Endodermal cell (in vitro differentiated cells): ENCODE data around the gene RALGAPA2. TPM values are rescaled to one million over a fixed set of nuclear protein-coding genes. Genes with fewer than 3 reads are reported as not detected.

ENCODE experiments used
- DNase-seq: peaks from one replicate; pipeline ENCODE4 v3.0.0-alpha.2; 2017
- H3K27ac ChIP-seq: 2 replicates; pipeline ENCODE4 v1.5.1; 2013; ENCODE audit warnings: mild to moderate bottlenecking, low read depth, low read length, moderate library complexity
- H3K27me3 ChIP-seq: 2 replicates; pipeline ENCODE4 v1.6.1; 2013; ENCODE audit warnings: mild to moderate bottlenecking, low read length, moderate library complexity; ENCODE audit not compliant: insufficient read depth, control insufficient read depth, poor library complexity, severe bottlenecking
- H3K36me3 ChIP-seq: 2 replicates; pipeline ENCODE4 v1.7.0; 2013; ENCODE audit warnings: mild to moderate bottlenecking, low read length, moderate library complexity; ENCODE audit not compliant: control insufficient read depth, insufficient read depth
- H3K4me1 ChIP-seq: one replicate; pipeline ENCODE4 v1.7.0; 2013; ENCODE audit warnings: low read length; ENCODE audit not compliant: control insufficient read depth, insufficient read depth
- H3K4me3 ChIP-seq: 2 replicates; pipeline ENCODE4 v1.5.1; 2013; ENCODE audit warnings: mild to moderate bottlenecking, low read length, moderate library complexity
- H3K9ac ChIP-seq: 2 replicates; pipeline ENCODE4 v1.6.1; 2013; ENCODE audit warnings: mild to moderate bottlenecking, low read length, moderate library complexity; ENCODE audit not compliant: poor library complexity, severe bottlenecking; ENCODE audit errors: extremely low read depth
- H3K9me3 ChIP-seq: 2 replicates; pipeline ENCODE4 v1.6.1; 2013; ENCODE audit warnings: mild to moderate bottlenecking, low read length, moderate library complexity; ENCODE audit not compliant: control insufficient read depth
- H3K27ac Mint-ChIP-seq: 2 replicates; pipeline ENCODE4 v1.8.0; 2020; ENCODE audit warnings: mixed read lengths
- H3K27me3 Mint-ChIP-seq: 2 replicates; pipeline ENCODE4 v1.8.0; 2021; ENCODE audit warnings: mild to moderate bottlenecking, mixed read lengths; ENCODE audit not compliant: insufficient read depth
- H3K36me3 Mint-ChIP-seq: 2 replicates; pipeline ENCODE4 v1.8.0; 2020; ENCODE audit warnings: low read depth, mixed read lengths
- H3K4me1 Mint-ChIP-seq: 2 replicates; pipeline ENCODE4 v1.8.0; 2020; ENCODE audit warnings: mixed read lengths
- H3K4me3 Mint-ChIP-seq: 2 replicates; pipeline ENCODE4 v1.8.0; 2020; ENCODE audit warnings: mild to moderate bottlenecking, moderate library complexity, mixed read lengths
- H3K9me3 Mint-ChIP-seq: 2 replicates; pipeline ENCODE4 v1.8.0; 2020; ENCODE audit warnings: mild to moderate bottlenecking, mixed read lengths
- WGBS, 2 experiments: methylation state at CpG; one replicate each; pipeline versions ENCODE4 v1.1.5 to v1.1.7; 2013; ENCODE audit warnings: missing lambda C conversion rate in 2 of 2, mixed read lengths in 1 of 2; ENCODE audit not compliant: insufficient coverage in 1 of 2, insufficient read length in 1 of 2; 5-methylcytosine and 5-hydroxymethylcytosine counted together
- total RNA-seq, 2 donors: library from RNA; stranded (reverse); fragmentation: NEBNext Ultra II Directional in 1 of 2; extraction: Animal tissue kit (Norgen Biotek cat#: 25700) in 1 of 2; gene quantifications; 2 replicates in 1 of 2; 3 replicates in 1 of 2; pipeline ENCODE4 v1.2.1, GENCODE V29; 2021
- TF ChIP-seq, protein P1 (sequence below): fragments of 200-600 bp; sonication (generic); conservative IDR thresholded peaks from 2 replicates; pipeline ENCODE4 v1.5.0; 2021; ENCODE audit warnings: antibody characterized with exemption, mild to moderate bottlenecking

Gene RALGAPA2
- total RNA-seq, 2 donors from 2014 or later = 19.5 to 24.6 TPM

DNA sequence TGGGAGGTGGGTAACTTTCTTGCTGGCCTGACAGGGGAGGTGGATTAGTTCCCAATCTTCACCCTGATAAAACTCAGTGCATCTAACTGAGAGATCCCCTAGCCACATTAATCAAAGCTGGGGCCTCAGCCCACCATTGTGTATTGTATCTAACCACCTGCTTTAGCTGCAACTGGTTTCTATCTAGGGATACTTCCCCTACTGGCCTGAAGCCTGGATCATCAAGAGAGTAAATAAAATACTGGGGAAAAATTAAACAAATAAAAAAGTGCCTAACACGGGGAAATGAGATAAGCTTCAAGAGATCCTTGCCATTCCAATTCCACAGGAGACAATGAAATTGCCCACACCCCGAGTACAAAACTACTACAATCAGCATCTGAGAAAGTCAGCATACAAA lies 195.1 kb downstream of the RALGAPA2 start:
- peaks cover 16% of the 10 kb centered on the region for H3K9me3 ChIP-seq
- H3K36me3 Mint-ChIP-seq = peaks cover 53% of the 10 kb centered on the region
- no peak overlapping the region for H3K27ac Mint-ChIP-seq
- H3K4me1 ChIP-seq = no peaks in the 10 kb centered on the region
- peaks cover 30% of the 10 kb centered on the region for H3K9me3 Mint-ChIP-seq
- H3K9ac ChIP-seq = no peak overlapping the region
- no peaks in the 10 kb centered on the region for H3K27me3 Mint-ChIP-seq
- no peak for DNase-seq
- no peak overlapping the region for H3K27ac ChIP-seq
- H3K4me3 Mint-ChIP-seq = no peak overlapping the region
- H3K36me3 ChIP-seq = peaks cover 30% of the 10 kb centered on the region
- TF ChIP-seq, protein P1, sequence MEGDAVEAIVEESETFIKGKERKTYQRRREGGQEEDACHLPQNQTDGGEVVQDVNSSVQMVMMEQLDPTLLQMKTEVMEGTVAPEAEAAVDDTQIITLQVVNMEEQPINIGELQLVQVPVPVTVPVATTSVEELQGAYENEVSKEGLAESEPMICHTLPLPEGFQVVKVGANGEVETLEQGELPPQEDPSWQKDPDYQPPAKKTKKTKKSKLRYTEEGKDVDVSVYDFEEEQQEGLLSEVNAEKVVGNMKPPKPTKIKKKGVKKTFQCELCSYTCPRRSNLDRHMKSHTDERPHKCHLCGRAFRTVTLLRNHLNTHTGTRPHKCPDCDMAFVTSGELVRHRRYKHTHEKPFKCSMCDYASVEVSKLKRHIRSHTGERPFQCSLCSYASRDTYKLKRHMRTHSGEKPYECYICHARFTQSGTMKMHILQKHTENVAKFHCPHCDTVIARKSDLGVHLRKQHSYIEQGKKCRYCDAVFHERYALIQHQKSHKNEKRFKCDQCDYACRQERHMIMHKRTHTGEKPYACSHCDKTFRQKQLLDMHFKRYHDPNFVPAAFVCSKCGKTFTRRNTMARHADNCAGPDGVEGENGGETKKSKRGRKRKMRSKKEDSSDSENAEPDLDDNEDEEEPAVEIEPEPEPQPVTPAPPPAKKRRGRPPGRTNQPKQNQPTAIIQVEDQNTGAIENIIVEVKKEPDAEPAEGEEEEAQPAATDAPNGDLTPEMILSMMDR = no peak
- no peaks in the 10 kb centered on the region for H3K27me3 ChIP-seq
- 89 to 100% methylated on average over 1 to 2 of the region's 2 CpGs for WGBS, 2 experiments
- H3K4me3 ChIP-seq = no peak overlapping the region
- no peaks in the 10 kb centered on the region for H3K4me1 Mint-ChIP-seq

DNA sequence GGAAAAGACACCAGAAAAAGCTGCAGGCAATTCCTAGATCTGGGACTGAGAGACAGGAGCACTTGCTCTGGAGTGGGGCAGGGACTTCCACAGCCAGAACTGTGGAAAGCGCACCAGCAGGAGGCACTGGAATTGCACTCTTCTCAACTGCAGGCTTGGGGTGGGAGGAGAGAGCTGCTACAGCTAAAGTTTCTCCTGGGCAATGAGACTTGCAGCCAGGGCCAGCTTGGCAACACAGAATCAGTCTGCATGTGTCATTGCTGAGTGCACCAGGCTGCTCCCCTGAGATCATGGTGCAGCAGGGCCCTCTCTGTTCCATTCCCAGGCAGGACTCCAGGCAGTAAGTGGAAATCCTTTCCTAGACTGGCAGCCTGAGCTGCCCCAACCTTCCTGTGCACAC lies 198.7 kb downstream of the RALGAPA2 start:
- H3K27me3 ChIP-seq = no peaks in the 10 kb centered on the region
- 96% methylated on average over 1 of the region's 1 CpG; no CpG with 5 or more reads in 1 of the 2 experiments for WGBS, 2 experiments
- TF ChIP-seq, protein P1 = no peak

DNA sequence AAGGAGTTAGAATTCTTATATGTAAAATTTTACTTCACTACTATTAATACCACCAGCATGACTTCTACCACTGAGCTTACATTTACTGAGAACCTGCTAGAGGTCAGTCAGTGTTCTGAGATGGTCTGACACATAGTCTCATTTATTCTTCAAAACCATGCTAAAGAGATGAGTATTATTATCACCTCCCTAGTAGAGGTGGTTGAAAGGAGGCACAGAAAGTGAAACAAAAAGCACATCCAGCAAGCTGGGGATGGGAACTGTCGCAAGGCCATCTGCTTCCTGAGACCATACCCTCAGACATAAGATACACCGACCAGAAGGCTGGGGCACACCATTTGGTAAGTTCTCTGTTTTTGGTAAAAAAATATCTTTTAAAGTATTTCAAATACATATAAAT lies 206.9 kb downstream of the RALGAPA2 start:
- Mint-ChIP-seq H3K9me3 (no peaks in the 10 kb centered on the region), H3K27ac (no peak overlapping the region)
- no peaks in the 10 kb centered on the region for H3K4me1 ChIP-seq

More for the DNA sequence above, 198.7 kb downstream of the RALGAPA2 start:
- Histone ChIP-seq H3K27ac (no peak overlapping the region), H3K9ac (no peak overlapping the region), H3K4me3 (no peak overlapping the region), H3K36me3 (peaks cover 33% of the 10 kb centered on the region), H3K9me3 (peaks cover 16% of the 10 kb centered on the region), H3K4me1 (no peaks in the 10 kb centered on the region)
- no peaks in the 10 kb centered on the region for H3K27me3 Mint-ChIP-seq
- peaks cover 30% of the 10 kb centered on the region for H3K9me3 Mint-ChIP-seq
- peaks cover 60% of the 10 kb centered on the region for H3K36me3 Mint-ChIP-seq
- no peaks in the 10 kb centered on the region for H3K4me1 Mint-ChIP-seq
- no peak for DNase-seq
- no peak overlapping the region for H3K4me3 Mint-ChIP-seq
- no peak overlapping the region for H3K27ac Mint-ChIP-seq

More for the DNA sequence above, 206.9 kb downstream of the RALGAPA2 start:
- Histone ChIP-seq H3K36me3 (peaks cover 17% of the 10 kb centered on the region), H3K9me3 (no peaks in the 10 kb centered on the region), H3K27ac (no peak overlapping the region), H3K4me3 (no peak overlapping the region), H3K9ac (no peak overlapping the region), H3K27me3 (no peaks in the 10 kb centered on the region)
- Mint-ChIP-seq H3K4me1 (no peaks in the 10 kb centered on the region), H3K27me3 (no peaks in the 10 kb centered on the region), H3K36me3 (peaks cover 22% of the 10 kb centered on the region), H3K4me3 (no peak overlapping the region)
- TF ChIP-seq, protein P1 = no peak
- 100% methylated on average over 1 of the region's 2 CpGs; no CpG with 5 or more reads in 1 of the 2 experiments for WGBS, 2 experiments
- DNase-seq = no peak
